ENCODE results near the gene VPS13D. TPM values are rescaled to one million over a fixed set of nuclear protein-coding genes. Genes with fewer than 3 reads are reported as not detected.

VPS13D gene
- total and polyA plus RNA-seq, 2 of the 4 experiments (the other 2 are of a cell fraction), result 9.0 to 16.3 TPM

DNA sequence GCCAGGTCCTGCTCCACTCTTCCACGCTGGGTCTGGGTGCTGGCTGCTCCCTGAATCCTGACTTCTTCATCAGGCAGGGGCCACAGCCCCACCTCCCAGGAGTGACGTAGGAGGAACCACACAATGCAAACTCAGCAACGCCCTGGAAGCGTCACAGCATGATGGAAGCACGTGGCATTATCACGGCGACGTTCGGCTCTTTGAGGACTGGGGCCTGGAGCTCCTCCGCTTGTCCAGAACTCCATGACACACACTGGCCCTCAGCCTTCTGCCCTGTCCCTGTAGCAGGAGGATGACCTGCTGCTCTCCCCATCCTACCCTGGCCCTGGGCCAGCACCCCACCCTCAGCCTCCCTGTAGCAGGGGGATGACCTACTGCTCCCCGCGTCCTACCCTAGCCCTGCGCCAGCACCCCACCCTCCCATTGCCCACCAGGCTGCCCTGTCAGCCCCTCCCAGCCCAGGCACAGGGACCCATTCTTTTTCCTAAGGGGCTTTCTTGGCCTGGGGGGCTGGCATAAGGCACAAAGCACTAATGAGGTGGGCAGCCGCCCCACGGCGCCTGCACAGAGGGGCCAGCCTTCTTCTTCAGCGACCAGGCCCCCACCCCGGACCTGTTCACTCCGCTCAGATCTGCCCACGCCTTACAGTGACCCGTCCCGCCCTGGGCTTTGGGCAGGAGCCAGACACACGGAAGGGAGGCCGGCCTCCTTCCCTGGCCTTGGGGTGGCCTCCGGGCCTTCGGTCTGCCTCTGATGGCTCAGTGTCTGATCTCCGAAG, 322.5 kb downstream of the VPS13D start:
- Histone ChIP-seq H2BK5ac (ENCODE audit: low read depth, low read length, poor library complexity, severe bottlenecking) (peak overlapping the region; percentile 11), H2AK9ac (replicated peaks; ENCODE audit: low read depth, low read length, poor library complexity) (no peak overlapping the region), H3K9me3 (ENCODE audit: control insufficient read depth, insufficient read depth, low read length) (peaks cover 2% of the 10 kb centered on the region; the same call in 1 of the 2 replicates), H3K14ac (replicated peaks; ENCODE audit: low read depth, low read length) (no peak overlapping the region), H3K4me1 (ENCODE audit: control insufficient read depth, insufficient read depth, low read length) (peaks cover 25% of the 10 kb centered on the region), H3K36me3 (ENCODE audit: control insufficient read depth, insufficient read depth, low read length) (no peaks in the 10 kb centered on the region), H2AK5ac (ENCODE audit: low read depth, low read length) (peak overlapping the region; percentile 80), H2BK15ac (ENCODE audit: low read depth, low read length) (peak overlapping the region; percentile 89; the same call in 2 of the 3 replicates), H3K23ac (ENCODE audit: low read depth, low read length) (no peak overlapping the region), H3K27me3 (ENCODE audit: control insufficient read depth, insufficient read depth, low read length) (peaks cover 1% of the 10 kb centered on the region; the same call in 1 of the 2 replicates), H3K9ac (ENCODE audit: low read depth, low read length) (no peak overlapping the region), H3K79me1 (ENCODE audit: low read depth in 1 of 2, low read length in 2 of 2) (no peaks in the 10 kb centered on the region), H4K8ac (ENCODE audit: low read depth in 2 of 2, low read length in 2 of 2) (peak overlapping the region in 1 of 2 experiments; percentile 16; a peak in 2 of 4 replicates), H3K27ac (ENCODE audit: insufficient read depth, low read length) (no peak overlapping the region), H3K4me3 (ENCODE audit: insufficient read depth, low read depth, low read length) (no peak overlapping the region), H2AFZ (replicated peaks; ENCODE audit: low read length, poor library complexity) (peak overlapping the region; percentile 6), H4K20me1 (ENCODE audit: insufficient read depth, low read length) (no peaks in the 10 kb centered on the region), H3K56ac (ENCODE audit: extremely low read depth, insufficient read depth, low read length) (no peak overlapping the region), H4K5ac (ENCODE audit: low read depth, low read length) (no peak overlapping the region), H3K18ac (ENCODE audit: low read depth, low read length) (no peak overlapping the region), H3K4me2 (ENCODE audit: low read depth, low read length) (no peak overlapping the region), H2BK120ac (ENCODE audit: low read depth, low read length) (peak overlapping the region; percentile 78), H4K91ac (ENCODE audit: insufficient read depth, low read depth, low read length) (peak overlapping the region; percentile 84), H2BK20ac (ENCODE audit: low read depth, low read length) (peak overlapping the region; percentile 52; the same call in 1 of the 2 replicates), H3K4ac (ENCODE audit: low read depth, low read length) (peak overlapping the region; percentile 88), H3K9me1 (ENCODE audit: insufficient read depth, low read length) (peaks cover 4% of the 10 kb centered on the region)
- ATAC-seq (ENCODE audit: low read depth) (no peak), DNase-seq (no peak)
- TF ChIP-seq RFX5 (IDR thresholded peaks at IDR 0.05; ENCODE audit: low read depth, low read length), result no peak
- TF ChIP-seq POLR2A (IDR thresholded peaks at IDR 0.05; ENCODE audit: low read depth, low read length), result no peak
- TF ChIP-seq, protein P1, sequence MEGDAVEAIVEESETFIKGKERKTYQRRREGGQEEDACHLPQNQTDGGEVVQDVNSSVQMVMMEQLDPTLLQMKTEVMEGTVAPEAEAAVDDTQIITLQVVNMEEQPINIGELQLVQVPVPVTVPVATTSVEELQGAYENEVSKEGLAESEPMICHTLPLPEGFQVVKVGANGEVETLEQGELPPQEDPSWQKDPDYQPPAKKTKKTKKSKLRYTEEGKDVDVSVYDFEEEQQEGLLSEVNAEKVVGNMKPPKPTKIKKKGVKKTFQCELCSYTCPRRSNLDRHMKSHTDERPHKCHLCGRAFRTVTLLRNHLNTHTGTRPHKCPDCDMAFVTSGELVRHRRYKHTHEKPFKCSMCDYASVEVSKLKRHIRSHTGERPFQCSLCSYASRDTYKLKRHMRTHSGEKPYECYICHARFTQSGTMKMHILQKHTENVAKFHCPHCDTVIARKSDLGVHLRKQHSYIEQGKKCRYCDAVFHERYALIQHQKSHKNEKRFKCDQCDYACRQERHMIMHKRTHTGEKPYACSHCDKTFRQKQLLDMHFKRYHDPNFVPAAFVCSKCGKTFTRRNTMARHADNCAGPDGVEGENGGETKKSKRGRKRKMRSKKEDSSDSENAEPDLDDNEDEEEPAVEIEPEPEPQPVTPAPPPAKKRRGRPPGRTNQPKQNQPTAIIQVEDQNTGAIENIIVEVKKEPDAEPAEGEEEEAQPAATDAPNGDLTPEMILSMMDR (conservative IDR thresholded peaks at IDR 0.05; ENCODE audit: low read depth, low read length), result no peak
- no peak for TF ChIP-seq SMC3 (IDR thresholded peaks at IDR 0.05; ENCODE audit: low read depth, low read length)
- ChIA-PET POLR2A (ENCODE audit: unreplicated experiment) (no interaction called here), CTCF (no interaction called here)
- intact Hi-C loops (cut with micrococcal nuclease) (no loop called here), in situ Hi-C loops (cut with MboI; ENCODE audit: low sequenced_read_pairs) (loop anchor here (10.0 kb wide), 1 partner anchor 63 kb away; the partner anchor contains the start of gene DHRS3), dilution Hi-C loops (cut with HindIII; ENCODE audit: low sequenced_read_pairs, unreplicated experiment) (no loop called here)
- 91% methylated on average over 20 of the region's 27 CpGs; no CpG with 5 or more reads in 1 of the 2 experiments for WGBS, 2 experiments (ENCODE audit: extremely low coverage in 2 of 2, insufficient read length in 1 of 2)
- BruUV-seq (replicated peaks), result no TSS peak
